SK-N-MC (cell line): ENCODE results near the gene NCBP3.

ENCODE experiments used
- DNase-seq: peaks from one replicate; pipeline ENCODE4 v3.0.0-alpha.2; 2011; ENCODE audit warnings: low read depth, low spot score
- H3K27ac ChIP-seq: fragments of 200-600 bp; sonication (generic); 2 replicates; pipeline ENCODE4 v1.5.1; 2016; ENCODE audit warnings: mixed run types
- H3K36me3 ChIP-seq: fragments of 200-600 bp; sonication (generic); 2 replicates; pipeline ENCODE4 v1.6.1; 2017; ENCODE audit warnings: antibody characterized with exemption, low read length, mixed read lengths; ENCODE audit not compliant: insufficient read depth
- H3K4me3 ChIP-seq: fragments of 200-600 bp; sonication (generic); 2 replicates; pipeline ENCODE4 v1.5.1; 2016
- H3K9ac ChIP-seq: fragments of 200-600 bp; sonication (generic); 2 replicates; pipeline ENCODE4 v1.8.0; 2017; ENCODE audit warnings: mixed run types, mixed read lengths; ENCODE audit not compliant: insufficient read length
- H3K9me3 ChIP-seq: fragments of 200-600 bp; sonication (generic); 2 replicates; pipeline ENCODE4 v1.6.1; 2017; ENCODE audit warnings: low read depth, mild to moderate bottlenecking, antibody characterized with exemption, low read length, moderate library complexity, mixed read lengths
- EZH2 ChIP-seq: fragments of 200-600 bp; sonication (generic); IDR thresholded peaks from one replicate; pipeline ENCODE4 v1.6.1; 2017; ENCODE audit warnings: antibody characterized with exemption
- FOXP2 ChIP-seq: optimal IDR thresholded peaks from 2 replicates; pipeline ENCODE3; 2011; ENCODE audit warnings: mild to moderate bottlenecking, moderate library complexity; ENCODE audit not compliant: insufficient read depth; ENCODE audit errors: extremely low read length, control extremely low read depth
- POLR2AphosphoS5 ChIP-seq: IDR thresholded peaks from 2 replicates; pipeline ENCODE4 v1.6.1; 2012; ENCODE audit warnings: mild to moderate bottlenecking, low read depth, low read length, borderline replicate concordance

Gene NCBP3

DNA sequence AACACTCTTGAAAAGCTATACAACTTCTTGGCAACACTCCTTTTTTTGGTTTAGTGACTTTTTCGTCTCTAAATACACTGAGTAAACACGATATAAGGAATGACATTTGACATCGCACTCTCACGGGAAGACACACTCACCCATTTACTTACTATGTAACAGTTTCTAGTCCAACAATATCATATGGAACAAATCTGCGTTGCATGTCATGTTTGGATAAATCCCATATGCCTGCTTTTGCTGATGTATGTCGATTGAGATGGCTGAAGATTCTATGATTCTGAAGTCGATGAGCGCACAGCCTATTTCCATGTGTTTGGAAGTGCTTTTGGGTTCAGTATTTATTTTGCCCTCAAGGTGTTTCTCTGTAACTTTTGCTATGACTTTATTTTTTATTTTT, 63.3 kb downstream of the NCBP3 start:
- H3K9ac ChIP-seq: no peak overlapping the region
- H3K36me3 ChIP-seq: no peaks in the 10 kb centered on the region
- TF ChIP-seq FOXP2 (no peak), POLR2AphosphoS5 (no peak), EZH2 (no peak)
- no peak overlapping the region for H3K4me3 ChIP-seq
- no peak overlapping the region for H3K27ac ChIP-seq
- no peak for DNase-seq
- H3K9me3 ChIP-seq: no peaks in the 10 kb centered on the region

DNA sequence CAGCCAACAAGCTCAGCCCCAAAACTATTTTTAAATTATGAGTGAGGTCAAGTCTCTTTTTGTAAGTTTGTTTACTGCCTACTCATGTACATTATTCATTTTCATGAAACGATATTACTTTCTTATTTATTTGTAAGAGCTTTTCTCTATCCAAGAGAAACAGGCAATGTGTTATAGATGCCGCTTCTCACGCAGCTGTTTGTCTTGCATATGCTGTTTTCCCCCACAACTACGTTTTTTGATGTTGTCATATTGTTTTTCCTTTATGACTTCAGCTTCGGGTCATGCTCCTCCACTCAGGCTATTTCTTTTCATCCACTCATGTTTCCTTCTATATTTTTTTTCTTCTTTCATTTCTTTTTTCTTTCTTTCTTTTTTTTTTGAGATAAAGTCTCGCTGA, 65.1 kb downstream of the NCBP3 start:
- no peak overlapping the region for H3K4me3 ChIP-seq
- no peaks in the 10 kb centered on the region for H3K36me3 ChIP-seq
- H3K9ac ChIP-seq: no peak overlapping the region
- no peak for DNase-seq
- TF ChIP-seq FOXP2 (no peak), POLR2AphosphoS5 (no peak), EZH2 (no peak)
- H3K9me3 ChIP-seq: no peaks in the 10 kb centered on the region
- H3K27ac ChIP-seq: no peak overlapping the region

DNA sequence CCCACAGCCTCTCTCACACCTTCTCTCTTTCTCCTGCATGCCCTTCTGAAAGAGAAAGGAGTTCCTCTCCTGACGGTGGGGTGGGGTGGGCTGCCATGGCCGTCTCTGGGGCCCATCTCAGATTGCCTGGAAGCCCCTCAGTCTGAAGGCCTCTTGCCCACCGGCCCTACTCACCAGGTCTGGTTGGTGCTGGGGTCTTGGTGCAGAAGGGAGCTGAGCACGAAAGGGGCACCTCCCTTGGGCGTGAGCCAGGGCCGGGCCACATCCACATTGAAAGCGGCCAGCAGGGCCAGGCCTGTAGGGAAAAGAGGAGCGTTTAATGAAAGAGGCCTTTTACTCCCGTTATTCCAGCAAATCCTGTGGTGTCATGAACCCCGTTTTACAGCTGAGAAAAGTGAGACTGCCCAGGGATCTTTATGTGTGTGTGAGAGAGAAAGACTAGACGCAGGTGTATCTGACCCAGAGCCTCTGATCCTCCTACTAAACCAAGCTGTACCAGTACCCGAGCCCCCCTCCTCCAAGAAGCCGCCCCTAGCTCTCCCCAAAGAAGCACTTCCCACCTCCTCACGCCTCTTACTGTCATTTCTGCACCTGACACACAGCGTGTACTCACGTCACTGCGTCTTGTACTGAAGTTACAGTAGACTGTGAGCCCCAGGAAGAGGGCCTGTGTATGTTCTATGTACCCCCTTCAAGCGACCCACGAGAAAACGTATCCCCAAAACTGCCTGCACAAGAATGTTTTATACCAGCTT, 68.5 kb downstream of the NCBP3 start:
- no peaks in the 10 kb centered on the region for H3K9me3 ChIP-seq
- no peak overlapping the region for H3K4me3 ChIP-seq
- H3K27ac ChIP-seq: no peak overlapping the region
- DNase-seq: no peak
- TF ChIP-seq POLR2AphosphoS5 (no peak), FOXP2 (no peak), EZH2 (no peak)
- H3K9ac ChIP-seq: no peak overlapping the region
- no peaks in the 10 kb centered on the region for H3K36me3 ChIP-seq

DNA sequence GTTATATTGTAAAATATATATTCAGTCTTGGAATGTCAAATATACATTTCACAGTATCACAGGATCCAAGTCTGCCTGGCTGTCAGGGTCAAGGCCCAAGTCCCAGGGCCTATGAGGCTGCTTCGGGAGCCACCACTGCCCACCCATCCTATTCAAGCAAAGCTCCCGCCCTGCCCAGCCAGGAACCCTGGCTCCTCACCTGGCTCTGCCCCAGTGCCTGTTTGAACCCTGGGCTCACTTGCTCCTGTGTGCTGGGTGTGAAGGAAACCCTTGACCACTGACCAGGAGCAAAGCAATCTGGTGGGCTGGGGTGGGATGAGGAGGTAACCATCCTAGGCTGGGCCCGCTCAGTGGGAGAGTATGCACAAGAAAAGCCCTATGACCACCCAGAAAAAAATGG, 72.1 kb downstream of the NCBP3 start:
- Histone ChIP-seq H3K36me3 (no peaks in the 10 kb centered on the region), H3K27ac (no peak overlapping the region), H3K9me3 (no peaks in the 10 kb centered on the region), H3K4me3 (no peak overlapping the region), H3K9ac (no peak overlapping the region)
- TF ChIP-seq EZH2: no peak
- DNase-seq: no peak

DNA sequence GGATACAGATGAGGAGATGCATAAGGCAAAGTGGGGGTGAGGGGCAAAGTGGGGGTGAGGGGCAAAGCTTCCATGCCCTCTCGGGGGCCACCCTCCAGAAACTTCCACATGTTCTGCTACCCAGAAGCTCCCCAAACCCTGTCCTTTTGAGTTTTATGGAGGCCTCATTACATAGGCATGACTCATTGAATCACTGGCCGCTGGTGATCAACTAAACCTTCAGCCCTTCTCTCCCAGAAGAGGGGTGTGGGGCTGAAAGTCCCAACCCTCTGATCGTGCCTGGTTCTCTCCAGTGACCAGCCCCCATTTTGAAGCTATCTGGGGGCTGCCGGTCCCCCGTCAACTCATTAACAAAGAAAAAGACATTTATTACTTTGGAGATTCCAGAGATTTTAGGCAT, 72.5 kb downstream of the NCBP3 start:
- no peak for TF ChIP-seq POLR2AphosphoS5
- TF ChIP-seq EZH2: no peak
- TF ChIP-seq FOXP2: no peak
- H3K27ac ChIP-seq: no peak overlapping the region

DNA sequence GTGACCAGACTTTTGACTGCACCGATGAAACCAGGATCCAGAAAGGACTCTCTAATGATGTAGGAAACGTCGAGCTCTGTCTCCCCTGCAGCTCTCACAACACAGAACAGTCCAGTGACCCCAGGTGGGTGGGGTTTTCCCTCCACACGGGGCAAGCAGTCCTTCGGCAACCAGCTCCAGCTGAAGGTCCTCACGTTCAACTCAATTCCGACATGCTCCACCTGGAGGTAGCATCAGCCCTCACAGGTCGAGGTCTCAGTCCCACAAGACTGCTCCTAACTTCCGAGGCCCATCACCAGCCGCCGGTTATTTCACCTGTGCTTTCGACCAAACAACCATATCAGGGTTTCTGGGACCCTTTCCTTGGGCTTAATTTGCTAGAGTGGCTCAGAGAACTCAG, 73.3 kb downstream of the NCBP3 start:
- H3K4me3 ChIP-seq: no peak overlapping the region
- no peak overlapping the region for H3K9ac ChIP-seq
- no peak overlapping the region for H3K27ac ChIP-seq
- no peaks in the 10 kb centered on the region for H3K9me3 ChIP-seq
- DNase-seq: no peak
- TF ChIP-seq POLR2AphosphoS5: no peak
- no peak for TF ChIP-seq EZH2
- TF ChIP-seq FOXP2: no peak
- H3K36me3 ChIP-seq: no peaks in the 10 kb centered on the region

More for the DNA sequence above, 72.5 kb downstream of the NCBP3 start:
- no peaks in the 10 kb centered on the region for H3K36me3 ChIP-seq
- no peak for DNase-seq
- H3K9ac ChIP-seq: no peak overlapping the region
- no peak overlapping the region for H3K4me3 ChIP-seq
- no peaks in the 10 kb centered on the region for H3K9me3 ChIP-seq

DNA sequence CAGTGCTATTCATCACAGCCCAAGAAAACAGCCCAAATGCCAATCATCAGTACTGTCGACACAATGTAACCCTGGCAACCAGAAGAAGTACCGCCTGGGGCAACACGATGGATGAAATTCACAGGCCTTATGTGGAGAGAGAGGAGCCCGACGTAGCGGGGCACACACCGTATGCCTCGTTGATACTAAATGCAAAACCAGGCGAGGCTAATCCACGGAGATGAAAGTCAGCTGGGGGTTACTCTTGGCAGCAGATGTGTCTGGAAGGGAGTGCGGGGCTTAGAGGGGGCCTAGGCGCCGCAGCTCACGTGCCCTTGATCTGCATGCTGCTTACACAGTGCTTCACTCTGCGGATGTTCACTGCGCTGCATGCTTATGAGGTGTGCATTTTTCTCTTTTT, 74.9 kb downstream of the NCBP3 start:
- Histone ChIP-seq H3K9ac (no peak overlapping the region), H3K4me3 (no peak overlapping the region), H3K36me3 (no peaks in the 10 kb centered on the region), H3K9me3 (no peaks in the 10 kb centered on the region), H3K27ac (no peak overlapping the region)
- DNase-seq: no peak
- no peak for TF ChIP-seq POLR2AphosphoS5

DNA sequence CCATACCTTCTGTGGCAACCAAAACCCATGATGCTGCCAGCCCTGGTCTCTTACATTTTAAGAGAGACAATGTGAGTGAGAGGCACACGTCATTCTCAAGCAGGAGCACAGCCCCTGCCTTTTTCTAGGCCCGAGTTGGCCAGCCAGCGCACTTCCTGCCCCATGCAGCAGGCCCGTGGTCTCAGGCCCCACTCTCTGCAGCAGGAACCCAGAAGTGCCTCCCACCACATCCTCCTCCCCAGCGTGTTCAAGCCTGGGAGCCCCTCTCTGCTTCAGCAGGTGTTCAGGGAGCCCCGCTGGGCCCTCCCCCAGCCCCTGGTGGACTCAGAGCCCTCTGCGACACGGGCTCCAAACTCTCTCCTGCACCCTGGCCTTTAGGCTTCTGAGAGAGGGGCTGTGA, 75.6 kb downstream of the NCBP3 start:
- no peaks in the 10 kb centered on the region for H3K36me3 ChIP-seq
- TF ChIP-seq EZH2 (no peak), POLR2AphosphoS5 (no peak), FOXP2 (no peak)
- no peak overlapping the region for H3K4me3 ChIP-seq
- no peak overlapping the region for H3K9ac ChIP-seq
- H3K27ac ChIP-seq: no peak overlapping the region
- DNase-seq: no peak
- no peaks in the 10 kb centered on the region for H3K9me3 ChIP-seq

DNA sequence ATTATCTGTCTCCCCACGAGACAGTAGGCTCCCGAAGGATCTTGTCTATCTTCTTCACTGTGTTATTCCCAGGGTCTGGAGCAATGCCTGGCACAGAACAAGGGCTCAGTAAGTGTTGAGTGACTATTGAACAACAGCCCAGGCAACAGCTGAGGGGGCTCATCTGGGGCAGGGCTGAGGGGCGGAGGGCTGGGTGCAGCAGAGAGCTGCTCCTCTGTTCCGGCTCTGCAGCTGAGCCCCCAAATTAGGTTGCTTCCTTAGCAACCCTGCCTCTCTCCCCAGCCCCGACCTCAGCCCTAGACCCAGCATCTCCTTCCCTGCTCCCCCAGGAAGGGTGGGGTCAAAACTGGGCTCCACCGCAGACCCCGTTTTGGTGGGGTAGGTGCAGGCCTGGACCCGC, 77.3 kb downstream of the NCBP3 start:
- TF ChIP-seq FOXP2: no peak
- TF ChIP-seq EZH2: no peak
- no peak for TF ChIP-seq POLR2AphosphoS5
- DNase-seq: no peak
- H3K36me3 ChIP-seq: no peaks in the 10 kb centered on the region
- no peak overlapping the region for H3K27ac ChIP-seq
- no peak overlapping the region for H3K9ac ChIP-seq
- no peak overlapping the region for H3K4me3 ChIP-seq
- H3K9me3 ChIP-seq: no peaks in the 10 kb centered on the region

DNA sequence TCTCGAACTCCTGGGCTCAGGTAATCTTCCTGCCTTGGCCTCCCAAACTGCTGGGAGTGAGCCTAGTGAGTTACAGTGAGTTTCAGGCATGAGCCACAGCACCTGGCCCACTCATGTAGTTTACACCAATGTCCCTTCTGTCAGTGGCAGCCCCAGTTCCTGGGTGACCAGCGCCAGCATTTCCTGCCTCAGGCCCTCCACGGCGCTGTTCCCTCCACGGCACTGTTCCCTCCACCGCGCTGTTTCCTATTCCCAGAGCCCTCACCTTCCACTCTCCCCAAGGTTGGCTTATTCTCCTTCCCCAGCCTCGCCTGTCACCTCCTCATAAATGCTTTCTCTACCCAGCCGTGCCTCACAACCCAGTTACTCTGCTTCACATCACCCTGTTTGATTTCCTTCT, 77.7 kb downstream of the NCBP3 start:
- Histone ChIP-seq H3K27ac (no peak overlapping the region), H3K9me3 (no peaks in the 10 kb centered on the region), H3K9ac (no peak overlapping the region), H3K36me3 (no peaks in the 10 kb centered on the region), H3K4me3 (no peak overlapping the region)
- DNase-seq: no peak
- TF ChIP-seq POLR2AphosphoS5: no peak
- TF ChIP-seq FOXP2: no peak
- no peak for TF ChIP-seq EZH2
